DND-41 (cell line): ENCODE results near the gene CCDC179.

Source experiments
- ATAC-seq: fragments of 200-7000 bp; cut with Tn5 transposase; 3 replicates; pipeline ENCODE4 v1.9.1; 2021; ENCODE audit warnings: low read depth; ENCODE audit not compliant: insufficient read depth
- DNase-seq: peaks from one replicate; pipeline ENCODE4 v3.0.0-alpha.2; 2020
- H2AFZ ChIP-seq: 2 replicates; pipeline ENCODE4 v1.6.0; 2012; ENCODE audit warnings: low read depth, low read length
- H3K27ac ChIP-seq: 2 replicates; pipeline ENCODE4 v1.5.1; 2012; ENCODE audit warnings: low read length, inconsistent platforms
- H3K27me3 ChIP-seq: fragments of 200-600 bp; sonication (generic); 2 replicates; pipeline ENCODE4 v1.6.0; 2012; ENCODE audit warnings: low read length, mild to moderate bottlenecking, inconsistent platforms; ENCODE audit not compliant: insufficient read depth, poor library complexity
- H3K36me3 ChIP-seq: 2 replicates; pipeline ENCODE4 v1.5.1; 2012; ENCODE audit warnings: low read length, inconsistent platforms; ENCODE audit not compliant: insufficient read depth
- H3K4me1 ChIP-seq: 2 replicates; pipeline ENCODE4 v1.5.1; 2012; ENCODE audit warnings: mild to moderate bottlenecking, low read length; ENCODE audit not compliant: insufficient read depth
- H3K4me2 ChIP-seq: 2 replicates; pipeline ENCODE4 v1.6.0; 2012; ENCODE audit warnings: mild to moderate bottlenecking, moderate library complexity, low read length, inconsistent platforms; ENCODE audit not compliant: insufficient read depth
- H3K4me3 ChIP-seq, 2 experiments: fragments of 200-600 bp in 1 of 2; shearing (Covaris generic) in 1 of 2; 2 replicates each; pipeline ENCODE4 v1.5.1; 2012 to 2016; ENCODE audit warnings: inconsistent platforms in 2 of 2, low read length in 2 of 2, mild to moderate bottlenecking in 2 of 2, low read depth in 1 of 2, moderate library complexity in 1 of 2
- H3K79me2 ChIP-seq: 2 replicates; pipeline ENCODE4 v1.6.0; 2012; ENCODE audit warnings: low read length, inconsistent platforms; ENCODE audit not compliant: insufficient read depth
- H3K9ac ChIP-seq: 2 replicates; pipeline ENCODE4 v1.6.0; 2012; ENCODE audit warnings: low read depth, mild to moderate bottlenecking, inconsistent platforms, low read length, moderate library complexity
- H3K9me3 ChIP-seq: 2 replicates; pipeline ENCODE4 v1.5.1; 2012; ENCODE audit warnings: low read length, moderate library complexity, mild to moderate bottlenecking, inconsistent platforms; ENCODE audit not compliant: insufficient read depth, severe bottlenecking
- H4K20me1 ChIP-seq: 2 replicates; pipeline ENCODE4 v1.6.0; 2012; ENCODE audit warnings: low read length; ENCODE audit not compliant: insufficient read depth
- EZH2 ChIP-seq: IDR thresholded peaks from 3 replicates; pipeline ENCODE4 v1.6.1; 2012; ENCODE audit warnings: borderline replicate concordance, low read depth, mild to moderate bottlenecking, moderate library complexity, low read length, inconsistent platforms; ENCODE audit not compliant: severe bottlenecking
- TF ChIP-seq, protein P1 (sequence below): IDR thresholded peaks from 2 replicates; pipeline ENCODE4 v1.5.1; 2012; ENCODE audit warnings: borderline replicate concordance, low read length, moderate library complexity, mild to moderate bottlenecking; ENCODE audit not compliant: poor library complexity, severe bottlenecking; ENCODE audit errors: extremely low read depth

Gene CCDC179

DNA sequence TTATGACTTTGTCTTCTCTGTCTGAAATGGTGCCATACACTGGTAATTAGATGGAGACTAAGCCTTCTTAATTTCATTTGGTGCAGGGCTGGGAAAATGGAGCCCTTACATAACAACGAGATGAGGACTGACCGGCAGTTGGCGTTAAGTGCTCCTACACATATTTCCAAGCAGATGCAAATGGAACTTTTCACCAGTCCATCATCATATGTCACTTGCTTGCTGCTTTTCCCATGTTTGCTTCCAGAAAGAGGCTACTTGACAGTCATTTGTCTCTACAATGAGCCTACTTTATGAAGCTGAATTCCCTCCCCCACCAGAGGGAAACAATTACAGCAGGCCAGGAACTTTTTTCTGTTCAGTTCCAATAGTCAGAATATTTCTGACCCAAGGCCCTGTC lies 63.2 kb downstream of the CCDC179 start:
- H3K4me3 ChIP-seq: no peak overlapping the region
- H4K20me1 ChIP-seq: no peaks in the 10 kb centered on the region
- no peak for DNase-seq
- no peak overlapping the region for H3K27ac ChIP-seq
- no peaks in the 10 kb centered on the region for H3K27me3 ChIP-seq
- ATAC-seq: no peak
- TF ChIP-seq, protein P1, sequence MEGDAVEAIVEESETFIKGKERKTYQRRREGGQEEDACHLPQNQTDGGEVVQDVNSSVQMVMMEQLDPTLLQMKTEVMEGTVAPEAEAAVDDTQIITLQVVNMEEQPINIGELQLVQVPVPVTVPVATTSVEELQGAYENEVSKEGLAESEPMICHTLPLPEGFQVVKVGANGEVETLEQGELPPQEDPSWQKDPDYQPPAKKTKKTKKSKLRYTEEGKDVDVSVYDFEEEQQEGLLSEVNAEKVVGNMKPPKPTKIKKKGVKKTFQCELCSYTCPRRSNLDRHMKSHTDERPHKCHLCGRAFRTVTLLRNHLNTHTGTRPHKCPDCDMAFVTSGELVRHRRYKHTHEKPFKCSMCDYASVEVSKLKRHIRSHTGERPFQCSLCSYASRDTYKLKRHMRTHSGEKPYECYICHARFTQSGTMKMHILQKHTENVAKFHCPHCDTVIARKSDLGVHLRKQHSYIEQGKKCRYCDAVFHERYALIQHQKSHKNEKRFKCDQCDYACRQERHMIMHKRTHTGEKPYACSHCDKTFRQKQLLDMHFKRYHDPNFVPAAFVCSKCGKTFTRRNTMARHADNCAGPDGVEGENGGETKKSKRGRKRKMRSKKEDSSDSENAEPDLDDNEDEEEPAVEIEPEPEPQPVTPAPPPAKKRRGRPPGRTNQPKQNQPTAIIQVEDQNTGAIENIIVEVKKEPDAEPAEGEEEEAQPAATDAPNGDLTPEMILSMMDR: no peak
- no peak for TF ChIP-seq EZH2
- H3K9me3 ChIP-seq: no peaks in the 10 kb centered on the region
- no peak overlapping the region for H3K4me2 ChIP-seq
- H2AFZ ChIP-seq: no peak overlapping the region
- no peaks in the 10 kb centered on the region for H3K36me3 ChIP-seq
- H3K79me2 ChIP-seq: no peaks in the 10 kb centered on the region
- H3K4me1 ChIP-seq: no peaks in the 10 kb centered on the region
- no peak overlapping the region for H3K9ac ChIP-seq
